Loucy (cell line): ENCODE measurements around the gene ITPK1.

ENCODE experiments used
- EZH2phosphoT487 ChIP-seq: fragments of 200-600 bp; IDR thresholded peaks from 2 replicates; pipeline ENCODE4 v1.6.1; 2018; ENCODE audit warnings: antibody characterized with exemption, mild to moderate bottlenecking, moderate library complexity, borderline replicate concordance
- TF ChIP-seq, protein P1 (sequence below): fragments of 200-600 bp; sonication (generic); conservative IDR thresholded peaks from 2 replicates; pipeline ENCODE4 v1.5.1; 2014; ENCODE audit warnings: mild to moderate bottlenecking, antibody characterized with exemption, low read length

DNA sequence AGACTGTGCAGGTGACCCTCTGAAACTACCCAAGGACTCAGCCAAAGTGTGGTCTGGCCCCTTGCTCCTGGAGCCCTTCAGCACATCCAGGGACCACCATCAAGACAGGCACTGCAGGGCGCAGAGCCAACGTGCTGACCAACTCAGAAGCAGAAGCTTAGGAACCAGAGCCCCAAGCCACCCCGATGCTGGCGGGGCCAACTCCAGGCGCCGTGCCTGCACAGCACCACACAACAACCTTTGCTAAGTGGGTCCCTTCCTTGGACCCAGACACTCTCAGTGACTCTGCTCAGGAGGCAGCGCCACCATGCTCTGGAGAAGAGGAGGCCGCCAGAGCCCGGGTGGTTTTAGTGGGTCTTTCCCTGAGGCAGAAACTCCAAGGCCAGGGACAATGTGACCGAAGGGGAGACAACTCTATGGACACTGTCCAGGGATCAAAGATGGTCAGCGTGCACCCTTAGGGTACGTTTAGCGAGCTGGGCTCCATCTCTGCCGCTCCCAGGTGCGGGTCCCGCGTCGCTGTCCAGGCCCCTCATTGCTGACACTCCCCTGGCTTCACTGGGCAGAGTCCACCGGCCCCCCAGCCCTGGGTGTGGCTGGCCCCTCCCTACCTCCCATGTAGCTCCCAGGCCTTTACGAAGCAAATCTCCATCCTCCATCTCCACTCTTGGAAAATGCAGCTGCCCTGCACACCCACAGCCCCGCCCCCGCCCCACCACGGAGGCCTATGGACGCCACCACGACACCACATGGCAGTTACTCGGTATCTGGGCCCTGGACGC lies 176.6 kb downstream of the ITPK1 start:
- TF ChIP-seq, protein P1, sequence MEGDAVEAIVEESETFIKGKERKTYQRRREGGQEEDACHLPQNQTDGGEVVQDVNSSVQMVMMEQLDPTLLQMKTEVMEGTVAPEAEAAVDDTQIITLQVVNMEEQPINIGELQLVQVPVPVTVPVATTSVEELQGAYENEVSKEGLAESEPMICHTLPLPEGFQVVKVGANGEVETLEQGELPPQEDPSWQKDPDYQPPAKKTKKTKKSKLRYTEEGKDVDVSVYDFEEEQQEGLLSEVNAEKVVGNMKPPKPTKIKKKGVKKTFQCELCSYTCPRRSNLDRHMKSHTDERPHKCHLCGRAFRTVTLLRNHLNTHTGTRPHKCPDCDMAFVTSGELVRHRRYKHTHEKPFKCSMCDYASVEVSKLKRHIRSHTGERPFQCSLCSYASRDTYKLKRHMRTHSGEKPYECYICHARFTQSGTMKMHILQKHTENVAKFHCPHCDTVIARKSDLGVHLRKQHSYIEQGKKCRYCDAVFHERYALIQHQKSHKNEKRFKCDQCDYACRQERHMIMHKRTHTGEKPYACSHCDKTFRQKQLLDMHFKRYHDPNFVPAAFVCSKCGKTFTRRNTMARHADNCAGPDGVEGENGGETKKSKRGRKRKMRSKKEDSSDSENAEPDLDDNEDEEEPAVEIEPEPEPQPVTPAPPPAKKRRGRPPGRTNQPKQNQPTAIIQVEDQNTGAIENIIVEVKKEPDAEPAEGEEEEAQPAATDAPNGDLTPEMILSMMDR, result no peak
- no peak for TF ChIP-seq EZH2phosphoT487
